SK-N-SH (cell line): ENCODE results near the gene CATSPERD. TPM values are rescaled to one million over a fixed set of nuclear protein-coding genes. Genes with fewer than 3 reads are reported as not detected.
"Not testable (repeated sequence)": the region's sequence is repeated elsewhere in the genome, so short reads cannot be mapped to it uniquely, and the experiment has no call there.

Experiments
- CTCF ChIA-PET: fragments of 300-600, 350-600 bp; formaldehyde crosslinking; extraction: SDS; loops from one replicate; lab custom pipeline; 2021; lab: Yijun Ruan, JAX
- POLR2A ChIA-PET: fragments of 350-600 bp; sonication (Branson Sonifier 250); formaldehyde crosslinking; extraction: SDS; loops from one replicate; lab custom pipeline; 2020; ENCODE audit warnings: antibody characterized with exemption, inconsistent platforms; lab: Yijun Ruan, JAX
- DNase-seq: peaks from one replicate; pipeline ENCODE4 v3.0.0; 2012
- H2AFZ ChIP-seq: fragments of 200-600 bp; sonication (generic); 2 replicates; pipeline ENCODE4 v1.8.1; 2016; ENCODE audit warnings: antibody characterized with exemption, mild to moderate bottlenecking, low read depth
- H3F3A ChIP-seq: fragments of 200-600 bp; sonication (generic); replicated peaks from 2 replicates; pipeline ENCODE3; 2016; ENCODE audit warnings: antibody characterized with exemption, mild to moderate bottlenecking; ENCODE audit not compliant: insufficient read depth
- H3K27ac ChIP-seq, 2 experiments: fragments of 200-500 bp in 1 of 2; fragments of 200-600 bp in 1 of 2; sonication (Bioruptor generic) in 1 of 2; sonication (generic), shearing (Covaris generic) in 1 of 2; 2 replicates each; pipeline versions ENCODE4 v1.5.1 to v1.6.1; 2014 to 2016; ENCODE audit warnings: low read depth in 2 of 2, inconsistent platforms in 1 of 2, low read length in 1 of 2, mild to moderate bottlenecking in 1 of 2, mixed read lengths in 1 of 2
- H3K27me3 ChIP-seq: fragments of 200-600 bp; sonication (generic), shearing (Covaris generic); 2 replicates; pipeline ENCODE4 v1.6.1; 2016; ENCODE audit warnings: mixed run types; ENCODE audit not compliant: insufficient read depth
- H3K36me3 ChIP-seq, 2 experiments: fragments of 200-500 bp in 1 of 2; fragments of 200-600 bp in 1 of 2; sonication (Bioruptor generic) in 1 of 2; sonication (generic) in 1 of 2; replicated peaks in 1 of 2; 2 replicates each; pipeline versions ENCODE3 to v1.5.1; 2014 to 2016; ENCODE audit warnings: low read length in 1 of 2, mild to moderate bottlenecking in 1 of 2; ENCODE audit not compliant: insufficient read depth in 2 of 2, control insufficient read depth in 1 of 2
- H3K4me1 ChIP-seq, 2 experiments: fragments of 200-500 bp in 1 of 2; fragments of 200-600 bp in 1 of 2; sonication (Bioruptor generic) in 1 of 2; sonication (generic), shearing (Covaris generic) in 1 of 2; 2 replicates each; pipeline versions ENCODE4 v1.5.1 to v1.6.1; 2014 to 2016; ENCODE audit warnings: low read depth in 1 of 2, low read length in 1 of 2, mixed run types in 1 of 2; ENCODE audit not compliant: insufficient read depth in 2 of 2, control insufficient read depth in 1 of 2
- H3K4me2 ChIP-seq: fragments of 200-600 bp; sonication (generic), shearing (Covaris generic); 2 replicates; pipeline ENCODE4 v1.6.1; 2017; ENCODE audit warnings: mixed run types
- H3K4me3 ChIP-seq, 2 experiments: fragments of 200-500 bp in 1 of 2; fragments of 200-600 bp in 1 of 2; sonication (Bioruptor generic) in 1 of 2; sonication (generic), shearing (Covaris generic) in 1 of 2; 2 replicates each; pipeline versions ENCODE4 v1.5.1 to v1.8.1; 2014 to 2016; ENCODE audit warnings: low read depth in 2 of 2, inconsistent platforms in 1 of 2, low read length in 1 of 2, mild to moderate bottlenecking in 1 of 2, mixed read lengths in 1 of 2, moderate library complexity in 1 of 2
- H3K79me2 ChIP-seq: fragments of 200-600 bp; sonication (generic); 2 replicates; pipeline ENCODE4 v1.8.1; 2017; ENCODE audit warnings: mild to moderate bottlenecking; ENCODE audit not compliant: insufficient read depth
- H3K9ac ChIP-seq: fragments of 200-600 bp; sonication (generic); 2 replicates; pipeline ENCODE4 v1.6.1; 2017; ENCODE audit warnings: mixed run types
- H3K9me2 ChIP-seq: fragments of 200-600 bp; sonication (generic); 2 replicates; pipeline ENCODE4 v1.6.1; 2017; ENCODE audit warnings: mixed run types
- H3K9me3 ChIP-seq: fragments of 200-600 bp; sonication (generic); 2 replicates; pipeline ENCODE4 v1.6.1; 2017; ENCODE audit warnings: mixed run types, mild to moderate bottlenecking, moderate library complexity
- H4K20me1 ChIP-seq: fragments of 200-600 bp; sonication (generic); 2 replicates; pipeline ENCODE4 v1.6.1; 2017; ENCODE audit warnings: mild to moderate bottlenecking, mixed run types; ENCODE audit not compliant: insufficient read depth
- ELF1 ChIP-seq: IDR thresholded peaks from 2 replicates; pipeline ENCODE4 v1.4.0; 2012
- EP300 ChIP-seq, 2 experiments: IDR thresholded peaks; 2 replicates each; pipeline versions ENCODE4 v1.4.0 to v1.6.1; 2012; ENCODE audit warnings: borderline replicate concordance in 1 of 2, low read depth in 1 of 2, low read length in 1 of 2
- EZH2phosphoT487 ChIP-seq: fragments of 200-600 bp; sonication (generic); IDR thresholded peaks from 2 replicates; pipeline ENCODE4 v1.6.1; 2017; ENCODE audit warnings: low read depth, mixed run types, mild to moderate bottlenecking, antibody characterized with exemption, moderate library complexity, borderline replicate concordance
- FOSL2 ChIP-seq: IDR thresholded peaks from 2 replicates; pipeline ENCODE4 v1.4.0; 2012; ENCODE audit warnings: low read depth, mild to moderate bottlenecking, moderate library complexity, borderline replicate concordance
- GABPA ChIP-seq: IDR thresholded peaks from 2 replicates; pipeline ENCODE4 v1.4.0; 2012; ENCODE audit warnings: low read depth, mild to moderate bottlenecking
- GATA2 ChIP-seq: sonication (generic); formaldehyde crosslinking; IDR thresholded peaks from 2 replicates; pipeline ENCODE4 v1.5.0; 2020; ENCODE audit warnings: mild to moderate bottlenecking, missing genetic modification reagents
- MAX ChIP-seq: IDR thresholded peaks from 2 replicates; pipeline ENCODE4 v1.4.0; 2012; ENCODE audit warnings: low read depth
- MEF2A ChIP-seq: IDR thresholded peaks from 2 replicates; pipeline ENCODE4 v1.4.0; 2012; ENCODE audit warnings: low read depth, borderline replicate concordance
- NFIC ChIP-seq: IDR thresholded peaks from 2 replicates; pipeline ENCODE4 v1.4.0; 2012; ENCODE audit warnings: borderline replicate concordance
- NRF1 ChIP-seq: IDR thresholded peaks from 2 replicates; pipeline ENCODE4 v1.6.1; 2012; ENCODE audit warnings: low read depth, mild to moderate bottlenecking, low read length
- POLR2AphosphoS5 ChIP-seq: IDR thresholded peaks from 2 replicates; pipeline ENCODE4 v1.6.1; 2012; ENCODE audit warnings: low read depth, low read length
- RCOR1 ChIP-seq: fragments of 150-350 bp; IDR thresholded peaks from 2 replicates; pipeline ENCODE4 v1.6.1; 2017; ENCODE audit warnings: antibody characterized with exemption, low read length
- RFX5 ChIP-seq: IDR thresholded peaks from 2 replicates; pipeline ENCODE4 v1.6.1; 2012; ENCODE audit warnings: mild to moderate bottlenecking, improper control_type of control experiment, low read length
- TAF1 ChIP-seq: IDR thresholded peaks from 2 replicates; pipeline ENCODE4 v1.6.1; 2012; ENCODE audit warnings: low read depth, mild to moderate bottlenecking, low read length, moderate library complexity, borderline replicate concordance
- TCF12 ChIP-seq: IDR thresholded peaks from 2 replicates; pipeline ENCODE4 v1.4.0; 2012
- TEAD4 ChIP-seq: IDR thresholded peaks from 2 replicates; pipeline ENCODE4 v1.4.0; 2012; ENCODE audit warnings: mild to moderate bottlenecking, borderline replicate concordance; ENCODE audit not compliant: insufficient read depth
- WGBS: methylation state at CpG from one replicate; pipeline ENCODE4 v1.1.6; 2017; ENCODE audit warnings: low lambda C conversion rate; 5-methylcytosine and 5-hydroxymethylcytosine counted together
- polyA plus RNA-seq, 3 experiments: library from polyadenylated mRNA; depleted of rRNA; stranded (reverse); fragments of >200 nt; gene quantifications; 2 replicates each; pipeline ENCODE4 v1.2.3, GENCODE V29; 2012
- TF ChIP-seq, protein P1 (sequence below): IDR thresholded peaks from 2 replicates; pipeline ENCODE4 v1.4.0; 2012; ENCODE audit warnings: low read depth, borderline replicate concordance
- TF ChIP-seq, protein P2 (sequence below): IDR thresholded peaks from 2 replicates; pipeline ENCODE4 v1.6.1; 2012; ENCODE audit warnings: mild to moderate bottlenecking, low read depth, low read length, moderate library complexity

Gene CATSPERD
- polyA plus RNA-seq, 1 of the 3 experiments (the other 2 are of a cell fraction): not detected

GRCh38 chr19:5778402-5778801, 58.0 kb downstream of the CATSPERD start:
- Histone ChIP-seq H3F3A (no peaks in the 10 kb centered on the region), H4K20me1 (no peaks in the 10 kb centered on the region), H3K27ac (no peak overlapping the region), H3K4me2 (no peak overlapping the region), H3K36me3 (no peaks in the 10 kb centered on the region)
- DNase-seq: no peak
- TF ChIP-seq RCOR1 (no peak), RFX5 (no peak), MEF2A (no peak), TEAD4 (no peak), POLR2AphosphoS5 (no peak), GABPA (no peak), TCF12 (no peak), NFIC (no peak), FOSL2 (no peak), GATA2 (no peak), NRF1 (no peak), MAX (no peak)
- TF ChIP-seq, all 33 proteins: peak for 0
- Histone ChIP-seq H3K27me3 (no peaks in the 10 kb centered on the region), H3K9ac (no peak overlapping the region), H2AFZ (no peak overlapping the region), H3K4me1 (no peaks in the 10 kb centered on the region; a peak in 1 of 4 replicates), H3K9me3 (no peaks in the 10 kb centered on the region), H3K9me2 (no peaks in the 10 kb centered on the region), H3K4me3 (no peak overlapping the region), H3K79me2 (no peaks in the 10 kb centered on the region)
- CTCF ChIA-PET: no interaction called here
- POLR2A ChIA-PET: no interaction called here
- 86% methylated on average over 14 of the region's 17 CpGs for WGBS

GRCh38 chr19:5780916-5781315, 60.5 kb downstream of the CATSPERD start:
- H3K9ac ChIP-seq: not testable (repeated sequence)

GRCh38 chr19:5782322-5782721, 61.9 kb downstream of the CATSPERD start:
- H3K36me3 ChIP-seq: peaks cover 0 to 23% of the 10 kb centered on the region in 2 experiments
- no peaks in the 10 kb centered on the region for H3F3A ChIP-seq
- ChIA-PET POLR2A (interaction anchor here (1.4 kb wide), 1 partner anchor 15 kb away, joined by 4 read pairs; no protein-coding TSS in a partner anchor), CTCF (interaction anchor here (0.6 to 4.7 kb wide), 4 partner anchors 8 to 26 kb away, joined by 3 to 17 read pairs (median 6); no protein-coding TSS in a partner anchor)
- no peak overlapping the region for H3K27ac ChIP-seq
- H3K4me2 ChIP-seq: no peak overlapping the region
- no peaks in the 10 kb centered on the region for H3K79me2 ChIP-seq
- H3K9me3 ChIP-seq: no peaks in the 10 kb centered on the region
- H3K9me2 ChIP-seq: no peaks in the 10 kb centered on the region
- H3K4me1 ChIP-seq: no peaks in the 10 kb centered on the region
- no peak for DNase-seq
- H4K20me1 ChIP-seq: no peaks in the 10 kb centered on the region
- H3K4me3 ChIP-seq: no peak overlapping the region
- no peaks in the 10 kb centered on the region for H3K27me3 ChIP-seq
- H3K9ac ChIP-seq: no peak overlapping the region
- no peak overlapping the region for H2AFZ ChIP-seq
- WGBS: 93% methylated on average over 3 of the region's 9 CpGs
- TF ChIP-seq, protein P1, sequence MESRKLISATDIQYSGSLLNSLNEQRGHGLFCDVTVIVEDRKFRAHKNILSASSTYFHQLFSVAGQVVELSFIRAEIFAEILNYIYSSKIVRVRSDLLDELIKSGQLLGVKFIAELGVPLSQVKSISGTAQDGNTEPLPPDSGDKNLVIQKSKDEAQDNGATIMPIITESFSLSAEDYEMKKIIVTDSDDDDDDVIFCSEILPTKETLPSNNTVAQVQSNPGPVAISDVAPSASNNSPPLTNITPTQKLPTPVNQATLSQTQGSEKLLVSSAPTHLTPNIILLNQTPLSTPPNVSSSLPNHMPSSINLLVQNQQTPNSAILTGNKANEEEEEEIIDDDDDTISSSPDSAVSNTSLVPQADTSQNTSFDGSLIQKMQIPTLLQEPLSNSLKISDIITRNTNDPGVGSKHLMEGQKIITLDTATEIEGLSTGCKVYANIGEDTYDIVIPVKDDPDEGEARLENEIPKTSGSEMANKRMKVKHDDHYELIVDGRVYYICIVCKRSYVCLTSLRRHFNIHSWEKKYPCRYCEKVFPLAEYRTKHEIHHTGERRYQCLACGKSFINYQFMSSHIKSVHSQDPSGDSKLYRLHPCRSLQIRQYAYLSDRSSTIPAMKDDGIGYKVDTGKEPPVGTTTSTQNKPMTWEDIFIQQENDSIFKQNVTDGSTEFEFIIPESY: no peak
- TF ChIP-seq, protein P2, sequence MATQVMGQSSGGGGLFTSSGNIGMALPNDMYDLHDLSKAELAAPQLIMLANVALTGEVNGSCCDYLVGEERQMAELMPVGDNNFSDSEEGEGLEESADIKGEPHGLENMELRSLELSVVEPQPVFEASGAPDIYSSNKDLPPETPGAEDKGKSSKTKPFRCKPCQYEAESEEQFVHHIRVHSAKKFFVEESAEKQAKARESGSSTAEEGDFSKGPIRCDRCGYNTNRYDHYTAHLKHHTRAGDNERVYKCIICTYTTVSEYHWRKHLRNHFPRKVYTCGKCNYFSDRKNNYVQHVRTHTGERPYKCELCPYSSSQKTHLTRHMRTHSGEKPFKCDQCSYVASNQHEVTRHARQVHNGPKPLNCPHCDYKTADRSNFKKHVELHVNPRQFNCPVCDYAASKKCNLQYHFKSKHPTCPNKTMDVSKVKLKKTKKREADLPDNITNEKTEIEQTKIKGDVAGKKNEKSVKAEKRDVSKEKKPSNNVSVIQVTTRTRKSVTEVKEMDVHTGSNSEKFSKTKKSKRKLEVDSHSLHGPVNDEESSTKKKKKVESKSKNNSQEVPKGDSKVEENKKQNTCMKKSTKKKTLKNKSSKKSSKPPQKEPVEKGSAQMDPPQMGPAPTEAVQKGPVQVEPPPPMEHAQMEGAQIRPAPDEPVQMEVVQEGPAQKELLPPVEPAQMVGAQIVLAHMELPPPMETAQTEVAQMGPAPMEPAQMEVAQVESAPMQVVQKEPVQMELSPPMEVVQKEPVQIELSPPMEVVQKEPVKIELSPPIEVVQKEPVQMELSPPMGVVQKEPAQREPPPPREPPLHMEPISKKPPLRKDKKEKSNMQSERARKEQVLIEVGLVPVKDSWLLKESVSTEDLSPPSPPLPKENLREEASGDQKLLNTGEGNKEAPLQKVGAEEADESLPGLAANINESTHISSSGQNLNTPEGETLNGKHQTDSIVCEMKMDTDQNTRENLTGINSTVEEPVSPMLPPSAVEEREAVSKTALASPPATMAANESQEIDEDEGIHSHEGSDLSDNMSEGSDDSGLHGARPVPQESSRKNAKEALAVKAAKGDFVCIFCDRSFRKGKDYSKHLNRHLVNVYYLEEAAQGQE: no peak
- no peak for TF ChIP-seq EZH2phosphoT487
- TF ChIP-seq TAF1: no peak
- no peak for TF ChIP-seq TCF12
- no peak for TF ChIP-seq NRF1
- TF ChIP-seq EP300 (IDR thresholded peaks at IDR 0.05; ENCODE audit: borderline replicate concordance in 1 of 2, low read depth in 1 of 2, low read length in 1 of 2): no peak
- TF ChIP-seq FOSL2: no peak
- TF ChIP-seq ELF1: no peak

More at GRCh38 chr19:5780916-5781315, 60.5 kb downstream of the CATSPERD start:
- ChIA-PET CTCF (interaction anchor here (0.9 to 4.7 kb wide), 5 partner anchors 9 to 102 kb away, joined by 3 to 17 read pairs (median 3); no protein-coding TSS in a partner anchor), POLR2A (interaction anchor here (1.5 kb wide), 1 partner anchor 90 kb away, joined by 5 read pairs; no protein-coding TSS in a partner anchor)
- not testable (repeated sequence) for H3K36me3 ChIP-seq, H3K27ac ChIP-seq, H3K27me3 ChIP-seq, H3K79me2 ChIP-seq, H3K4me2 ChIP-seq, H3K4me3 ChIP-seq, H3K9me2 ChIP-seq, H3K9me3 ChIP-seq, H4K20me1 ChIP-seq, H3F3A ChIP-seq, H2AFZ ChIP-seq, DNase-seq, H3K4me1 ChIP-seq
- 63% methylated on average over 11 of the region's 11 CpGs for WGBS
